GM23248 (cell line): ENCODE results near the gene RANBP9. TPM values are rescaled to one million over a fixed set of nuclear protein-coding genes. Genes with fewer than 3 reads are reported as not detected.

Experiments
- DNase-seq: peaks from one replicate; pipeline ENCODE4 v3.0.0-alpha.2; 2015
- H2AFZ ChIP-seq: fragments of 200-600 bp; sonication (generic); 2 replicates; pipeline ENCODE4 v1.6.1; 2016; ENCODE audit warnings: antibody characterized with exemption
- H3F3A ChIP-seq: fragments of 200-600 bp; sonication (generic); 2 replicates; pipeline ENCODE4 v1.6.1; 2016; ENCODE audit warnings: mild to moderate bottlenecking, antibody characterized with exemption, mixed run types; ENCODE audit not compliant: insufficient read depth
- H3K27ac ChIP-seq: fragments of 200-600 bp; sonication (generic); 2 replicates; pipeline ENCODE4 v1.5.1; 2016; ENCODE audit warnings: mild to moderate bottlenecking
- H3K27me3 ChIP-seq: fragments of 200-600 bp; sonication (generic); replicated peaks from 2 replicates; pipeline ENCODE4 v1.6.1; 2016; ENCODE audit warnings: mild to moderate bottlenecking; ENCODE audit not compliant: insufficient read depth
- H3K36me3 ChIP-seq: fragments of 200-600 bp; sonication (generic); 2 replicates; pipeline ENCODE4 v1.6.1; 2016; ENCODE audit warnings: low read depth, mild to moderate bottlenecking
- H3K4me1 ChIP-seq: fragments of 200-600 bp; sonication (generic); 2 replicates; pipeline ENCODE4 v1.6.1; 2016; ENCODE audit warnings: mild to moderate bottlenecking; ENCODE audit not compliant: insufficient read depth
- H3K4me2 ChIP-seq: fragments of 200-600 bp; sonication (generic); one replicate; pipeline ENCODE4 v1.6.1; 2016; ENCODE audit warnings: mild to moderate bottlenecking; ENCODE audit not compliant: unreplicated experiment
- H3K4me3 ChIP-seq: fragments of 200-600 bp; sonication (generic); 2 replicates; pipeline ENCODE4 v1.5.1; 2016; ENCODE audit warnings: mild to moderate bottlenecking
- H3K79me2 ChIP-seq: fragments of 200-600 bp; sonication (generic); 2 replicates; pipeline ENCODE4 v1.6.1; 2016; ENCODE audit warnings: mild to moderate bottlenecking; ENCODE audit not compliant: insufficient read depth
- H3K9ac ChIP-seq: fragments of 200-600 bp; sonication (generic); 2 replicates; pipeline ENCODE4 v1.6.1; 2016; ENCODE audit warnings: mild to moderate bottlenecking
- H3K9me2 ChIP-seq: fragments of 200-600 bp; sonication (generic); 2 replicates; pipeline ENCODE4 v1.6.1; 2016; ENCODE audit warnings: mixed run types, mild to moderate bottlenecking, moderate library complexity; ENCODE audit not compliant: insufficient read depth
- H3K9me3 ChIP-seq: fragments of 200-600 bp; sonication (generic); one replicate; pipeline ENCODE4 v1.6.1; 2017; ENCODE audit warnings: low read depth
- H4K20me1 ChIP-seq: fragments of 200-600 bp; sonication (generic); 2 replicates; pipeline ENCODE4 v1.6.0; 2016; ENCODE audit not compliant: insufficient read depth
- EZH2 ChIP-seq: fragments of 200-600 bp; sonication (generic); IDR thresholded peaks from 2 replicates; pipeline ENCODE4 v1.6.1; 2018; ENCODE audit warnings: antibody characterized with exemption, mild to moderate bottlenecking; ENCODE audit not compliant: insufficient read depth, poor library complexity, severe bottlenecking
- EZH2phosphoT487 ChIP-seq: fragments of 200-600 bp; sonication (generic); IDR thresholded peaks from 2 replicates; pipeline ENCODE4 v1.6.1; 2018; ENCODE audit warnings: antibody characterized with exemption, moderate library complexity, mild to moderate bottlenecking, low read depth; ENCODE audit not compliant: insufficient read depth
- WGBS, 2 experiments: methylation state at CpG; one replicate each; pipeline ENCODE4 v1.1.6; 2015 to 2017; ENCODE audit warnings: low lambda C conversion rate in 2 of 2, low coverage in 1 of 2; ENCODE audit errors: missing lambda C conversion rate in 2 of 2; 5-methylcytosine and 5-hydroxymethylcytosine counted together
- in situ Hi-C: fragments of 300-500 bp; cut with MboI; formaldehyde crosslinking; loops from 2 replicates; pipeline ENCODE4 v1.15.0; 2020
- polyA plus RNA-seq: library from polyadenylated mRNA; unstranded; fragments of >200 nt; fragmentation: Nextera tagmentation; extraction: Ambion mirVana; gene quantifications from 2 replicates; pipeline ENCODE4 v1.2.1, GENCODE V29; 2016
- total RNA-seq: library from RNA; depleted of rRNA; stranded (reverse); fragments of >200 nt; shearing (Covaris generic); gene quantifications from 2 replicates; pipeline ENCODE4 v1.2.3, GENCODE V29; 2014

The RANBP9 gene
- total and polyA plus RNA-seq, 2 experiments from 2014 or later: 8.0 to 29.8 TPM

- WGBS, 2 experiments: 97 to 99% methylated on average over 4 of the region's 4 CpGs
- Histone ChIP-seq H3K36me3 (peaks cover 11% of the 10 kb centered on the region; the same call in 1 of the 2 replicates), H3K4me1 (peaks cover 5% of the 10 kb centered on the region; the same call in 1 of the 2 replicates), H2AFZ (no peak overlapping the region), H3K9me2 (no peaks in the 10 kb centered on the region), H4K20me1 (0 out of 2 replicates have a peak, but pooled peaks cover 5% of the 10 kb centered on the region), H3K79me2 (peaks cover 100% of the 10 kb centered on the region), H3F3A (no peaks in the 10 kb centered on the region), H3K9ac (no peak overlapping the region), H3K9me3 (no peaks in the 10 kb centered on the region), H3K27me3 (no peaks in the 10 kb centered on the region), H3K4me3 (no peak overlapping the region), H3K4me2 (no peak overlapping the region), H3K27ac (no peak overlapping the region)
- TF ChIP-seq EZH2phosphoT487 (no peak), EZH2 (no peak)
- no peak for DNase-seq
- in situ Hi-C loops: no loop called here
Measured at GRCh38 chr6:13678255-13678983, 33.2 kb downstream of the RANBP9 start.

GRCh38 chr6:13677878-13678254 lies 33.8 kb downstream of the RANBP9 start:
- Histone ChIP-seq H3K9me3 (no peaks in the 10 kb centered on the region), H2AFZ (no peak overlapping the region), H3F3A (no peaks in the 10 kb centered on the region), H3K27me3 (no peaks in the 10 kb centered on the region), H3K79me2 (peaks cover 100% of the 10 kb centered on the region), H3K9me2 (no peaks in the 10 kb centered on the region), H3K36me3 (peaks cover 11% of the 10 kb centered on the region; the same call in 1 of the 2 replicates), H3K4me1 (peaks cover 3% of the 10 kb centered on the region; the same call in 1 of the 2 replicates), H3K4me3 (no peak overlapping the region), H3K4me2 (no peak overlapping the region), H3K9ac (no peak overlapping the region), H4K20me1 (0 out of 2 replicates have a peak, but pooled peaks cover 5% of the 10 kb centered on the region), H3K27ac (no peak overlapping the region)
- in situ Hi-C loops: no loop called here
- TF ChIP-seq EZH2 (no peak), EZH2phosphoT487 (no peak)
- DNase-seq: no peak
- 90 to 92% methylated on average over 3 of the region's 3 CpGs for WGBS, 2 experiments

- Histone ChIP-seq H3F3A (no peaks in the 10 kb centered on the region), H4K20me1 (0 out of 2 replicates have a peak, but pooled peaks cover 5% of the 10 kb centered on the region), H3K9me2 (no peaks in the 10 kb centered on the region), H3K27ac (no peak overlapping the region), H3K79me2 (peaks cover 100% of the 10 kb centered on the region), H3K9ac (no peak overlapping the region), H2AFZ (no peak overlapping the region), H3K9me3 (no peaks in the 10 kb centered on the region), H3K27me3 (no peaks in the 10 kb centered on the region), H3K4me2 (no peak overlapping the region), H3K36me3 (peaks cover 11% of the 10 kb centered on the region; the same call in 1 of the 2 replicates), H3K4me1 (no peaks in the 10 kb centered on the region; the same call in 1 of the 2 replicates), H3K4me3 (no peak overlapping the region)
- TF ChIP-seq EZH2 (no peak), EZH2phosphoT487 (no peak)
- in situ Hi-C loops: no loop called here
- DNase-seq: no peak
- WGBS, 2 experiments: 97 to 98% methylated on average over 3 of the region's 3 CpGs
Measured at GRCh38 chr6:13676551-13677156, 35.0 kb downstream of the RANBP9 start.

- H3K9me2 ChIP-seq: no peaks in the 10 kb centered on the region
- H3K27me3 ChIP-seq: no peaks in the 10 kb centered on the region
- H3K4me1 ChIP-seq: no peaks in the 10 kb centered on the region; the same call in 1 of the 2 replicates
- peaks cover 100% of the 10 kb centered on the region for H3K79me2 ChIP-seq
- WGBS, 2 experiments: 41 to 42% methylated on average over 2 of the region's 2 CpGs
- no peak overlapping the region for H2AFZ ChIP-seq
- peaks cover 4% of the 10 kb centered on the region; the same call in 1 of the 2 replicates for H3K36me3 ChIP-seq
- no peaks in the 10 kb centered on the region; the same call in 1 of the 2 replicates for H3F3A ChIP-seq
- no peak overlapping the region for H3K9ac ChIP-seq
- peak; percentile 17 for DNase-seq
- in situ Hi-C loops: no loop called here
- TF ChIP-seq EZH2 (no peak), EZH2phosphoT487 (no peak)
- H3K27ac ChIP-seq: no peak overlapping the region
- H3K4me2 ChIP-seq: no peak overlapping the region
- H3K9me3 ChIP-seq: no peaks in the 10 kb centered on the region
- 0 out of 2 replicates have a peak, but pooled peaks cover 5% of the 10 kb centered on the region for H4K20me1 ChIP-seq
- no peak overlapping the region for H3K4me3 ChIP-seq
Measured at GRCh38 chr6:13674533-13675190, 37.0 kb downstream of the RANBP9 start.
